Right kidney (tissue), 9 donors: ENCODE results near the gene GUCY2F.
A peak's percentile ranks its signal among the peaks of the same experiment; 100 is the strongest.

ENCODE experiments used
- DNase-seq: peaks from one replicate; pipeline ENCODE4 v3.0.0-alpha.2; 2016
- long read RNA-seq, 8 donors: transcript quantifications; one replicate each; lab custom pipeline, GENCODE V29; 2026

GUCY2F gene
- long read RNA-seq, donor 1: 0 reads
- long read RNA-seq, donor 2: 0 reads
- long read RNA-seq, donor 3: 0 reads
- long read RNA-seq, donor 4: 0 reads
- long read RNA-seq, donor 5: 0 reads
- long read RNA-seq, donor 6, partial matches to known transcripts: 27 of 27 reads
- long read RNA-seq, donor 6, other reads (novel, unspliced or antisense): 0 of 27 reads
- long read RNA-seq, donor 7: 0 reads
- long read RNA-seq, donor 8: 0 reads

DNA sequence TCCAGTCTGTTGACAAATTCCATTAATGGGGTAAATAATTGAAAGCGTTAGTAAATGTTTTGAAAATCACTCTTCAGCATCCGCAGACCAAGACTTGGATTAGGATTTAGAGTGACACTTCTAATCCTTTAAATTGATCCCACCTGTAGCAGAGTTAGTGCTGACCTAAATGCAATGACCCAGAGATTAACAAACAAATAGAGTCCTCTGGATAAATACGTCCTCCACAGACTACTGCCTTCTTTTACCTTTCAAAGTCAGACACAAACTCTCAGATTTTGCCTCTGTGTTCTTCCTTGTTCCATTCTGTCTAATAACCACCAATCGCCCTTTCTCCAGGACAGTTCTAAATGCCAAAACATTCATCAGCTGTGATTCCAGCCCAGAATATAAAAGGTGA is at the start of gene GUCY2F:
GUCY2F (minus strand) TSS at position 101 of the 400 bp plus-strand sequence. CDS start 6,150 bp downstream, outside the sequence.
- no peak for DNase-seq

DNA sequence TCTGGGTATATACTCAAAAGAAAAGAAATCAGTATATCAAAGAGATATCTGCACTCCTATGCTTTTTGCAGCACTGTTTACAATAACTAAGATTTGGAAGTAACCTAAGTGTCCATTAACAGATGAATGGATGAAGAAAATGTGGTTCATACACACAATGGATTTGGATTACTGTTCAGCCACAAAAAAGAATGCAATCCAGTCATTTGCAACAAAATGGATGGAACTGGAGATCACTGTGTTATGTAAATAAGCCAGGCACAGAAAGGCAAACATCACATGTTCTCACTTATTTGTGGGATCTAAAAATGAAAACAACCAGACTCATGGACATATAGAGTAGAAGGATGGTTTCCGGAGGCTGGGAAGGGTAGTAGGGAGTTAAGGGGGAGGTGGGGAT is 37.1 kb upstream of the GUCY2F start:
- no peak for DNase-seq

DNA sequence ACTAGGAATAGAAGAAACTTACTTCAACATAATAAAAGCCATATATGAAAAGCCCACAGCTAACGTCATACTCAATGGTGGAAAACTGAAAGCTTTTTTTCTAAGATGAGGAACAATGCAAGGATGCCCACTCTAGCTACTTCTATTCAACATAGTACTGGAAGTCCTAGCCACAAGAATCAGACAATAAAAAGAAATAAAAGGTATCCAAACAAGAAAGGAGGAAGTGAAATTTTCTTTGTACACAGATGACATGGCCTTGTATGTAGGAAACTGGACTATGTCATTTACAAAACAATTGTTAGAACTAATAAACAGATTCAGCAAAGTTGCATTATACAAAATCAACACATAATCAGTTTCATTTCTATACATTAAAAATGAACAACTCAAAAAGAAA is 29.2 kb upstream of the GUCY2F start:
- no peak for DNase-seq

DNA sequence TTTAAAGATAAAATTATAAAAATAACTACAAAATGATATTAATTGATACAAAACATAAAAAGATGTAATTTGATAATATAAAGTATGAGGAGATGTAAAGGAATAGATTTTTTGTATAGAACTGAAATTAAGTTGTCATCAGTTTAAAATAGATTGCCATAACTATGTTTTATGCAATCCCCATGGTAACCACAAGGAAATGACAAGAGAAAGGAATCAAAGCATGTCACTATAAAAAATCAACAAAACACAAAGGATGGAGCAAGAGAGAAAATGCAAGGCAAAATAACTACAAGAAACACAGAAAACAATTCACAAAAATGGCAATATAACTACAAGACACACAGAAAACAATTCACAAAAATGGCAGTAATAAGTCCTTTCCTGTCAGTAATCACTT is 27.0 kb upstream of the GUCY2F start:
- DNase-seq: no peak

DNA sequence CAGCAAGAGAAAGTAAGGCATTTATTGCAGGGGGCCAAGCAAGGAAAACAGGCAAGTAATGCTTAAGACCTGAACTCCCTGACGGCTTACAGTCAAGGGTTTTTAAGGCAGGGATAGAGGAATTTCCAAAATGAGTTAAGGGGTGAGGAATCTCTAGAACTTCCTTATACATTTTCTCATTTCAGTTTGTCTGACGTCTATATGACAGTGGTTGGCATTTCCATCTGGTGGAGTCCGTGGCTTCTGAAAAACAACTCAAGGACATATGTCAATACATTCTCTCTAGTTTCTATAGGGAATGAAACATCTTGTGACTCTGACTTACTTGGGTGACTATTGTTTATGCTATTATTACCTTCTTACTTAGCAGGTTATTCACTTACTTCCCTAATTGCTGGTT is 19.3 kb upstream of the GUCY2F start:
- DNase-seq: no peak

DNA sequence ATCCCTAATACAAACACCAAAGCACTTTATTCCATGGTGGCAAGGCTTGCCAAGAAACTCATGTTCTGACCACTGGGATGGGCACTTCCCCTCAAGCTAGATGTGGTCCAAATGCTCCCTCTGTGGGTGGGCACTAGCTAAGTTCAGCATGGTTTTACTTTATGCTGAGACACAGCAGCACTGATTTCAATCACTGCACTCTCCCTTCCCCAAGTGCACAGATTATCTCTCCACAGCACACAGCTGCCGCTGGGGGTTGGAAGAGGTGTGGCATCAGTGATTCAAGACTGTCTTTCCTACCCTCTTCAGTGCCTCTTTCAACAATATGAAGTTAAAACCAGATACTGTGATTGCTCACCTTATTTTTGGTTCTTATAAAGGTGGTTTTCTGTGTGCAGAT is 16.5 kb upstream of the GUCY2F start:
- DNase-seq: no peak

DNA sequence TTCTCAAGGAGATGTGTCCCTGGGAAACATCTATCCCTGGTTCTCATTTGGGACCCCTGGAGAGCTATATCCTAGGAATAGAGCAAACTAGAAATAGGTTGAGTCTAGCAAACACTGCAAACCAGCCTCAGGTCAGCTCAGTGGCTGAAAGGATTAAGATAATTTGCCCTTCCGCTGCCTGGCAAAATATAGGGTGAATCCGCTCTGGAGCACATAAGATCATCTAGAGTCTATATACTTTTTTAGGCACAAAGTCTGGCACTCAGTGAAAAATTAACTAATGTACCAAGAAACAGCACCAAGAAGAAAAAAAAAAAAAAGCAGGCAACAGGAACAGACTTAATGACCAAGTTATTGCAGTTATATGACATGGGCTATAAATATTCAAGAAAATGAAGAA is 7.3 kb upstream of the GUCY2F start:
- no peak for DNase-seq

DNA sequence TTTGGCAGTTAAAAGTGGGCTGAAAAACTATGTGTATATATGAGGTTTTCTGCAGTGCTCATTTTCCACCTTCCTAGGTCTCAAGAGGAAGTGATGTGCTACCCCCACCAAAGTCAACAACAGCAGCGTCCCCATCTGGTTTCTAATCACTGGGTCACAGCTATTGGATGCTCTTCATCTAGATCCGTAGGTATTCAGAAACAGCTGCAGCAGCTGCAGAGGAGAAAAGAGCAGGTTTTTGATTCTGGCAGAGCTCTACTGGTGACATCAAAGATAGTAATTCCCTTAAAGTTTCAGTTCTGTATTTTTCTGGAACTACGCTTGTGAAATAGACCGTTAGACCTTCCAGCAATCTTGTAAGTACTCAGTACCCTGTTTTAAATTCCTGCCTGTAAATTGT is 5.8 kb upstream of the GUCY2F start:
- DNase-seq: no peak

DNA sequence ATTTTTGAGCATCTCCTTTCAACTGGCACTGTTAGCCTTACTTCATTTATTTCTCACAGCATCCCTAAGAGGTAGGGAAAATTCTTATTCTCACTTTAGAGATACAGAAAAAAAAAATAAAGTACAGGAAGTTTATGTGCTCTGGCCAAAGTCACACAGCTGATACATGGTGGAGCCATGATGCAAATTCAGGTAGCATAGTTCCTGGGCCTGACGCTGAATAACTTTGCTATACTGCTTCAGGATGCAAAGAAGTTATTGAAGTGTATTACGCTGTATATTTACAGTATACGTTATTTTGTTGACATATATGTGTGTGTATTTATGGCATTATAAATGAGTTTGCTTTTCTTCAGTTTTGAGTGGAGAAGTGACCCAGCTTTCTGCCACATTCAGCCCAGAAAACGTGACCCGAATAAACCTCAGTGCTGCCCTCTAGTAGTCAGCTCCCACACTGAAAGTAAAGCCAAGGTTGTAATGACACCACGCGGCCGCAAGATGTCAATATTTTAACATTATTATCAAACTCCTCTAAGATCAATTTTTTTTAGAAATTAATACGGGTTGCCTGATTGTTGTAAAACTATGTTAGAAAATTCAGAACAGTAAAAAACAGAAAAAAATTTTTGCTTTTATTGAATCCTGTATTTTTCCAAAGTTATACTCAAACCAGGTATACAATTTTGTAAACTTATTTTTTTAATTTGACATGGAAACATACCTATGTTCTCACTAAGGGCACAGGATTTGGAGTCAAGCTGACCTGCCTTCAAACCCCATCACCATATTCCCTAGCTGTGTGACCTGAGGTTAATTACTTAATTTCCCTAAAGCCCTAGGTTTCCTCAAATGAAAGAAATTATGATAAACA is 3.8 kb upstream of the GUCY2F start:
- peak; percentile 61 for DNase-seq

DNA sequence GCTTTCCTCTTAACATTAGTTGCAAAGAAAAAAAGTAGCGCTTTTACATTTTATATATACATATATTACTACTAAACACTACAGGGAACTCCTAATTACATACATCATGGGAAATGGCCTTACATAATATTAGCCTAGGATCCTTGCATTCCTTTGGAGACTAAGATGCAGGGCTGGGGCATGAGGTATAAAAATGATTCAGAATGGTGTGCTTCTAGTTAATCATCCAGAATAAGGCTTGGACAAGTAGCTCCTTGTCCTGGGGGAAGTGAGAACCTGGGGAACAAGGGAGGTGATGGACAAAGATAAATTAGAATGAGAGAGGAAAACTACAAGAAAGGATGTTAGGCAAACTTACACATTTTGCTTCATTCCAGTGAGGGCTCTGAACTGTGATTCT is 3.0 kb upstream of the GUCY2F start:
- no peak for DNase-seq

DNA sequence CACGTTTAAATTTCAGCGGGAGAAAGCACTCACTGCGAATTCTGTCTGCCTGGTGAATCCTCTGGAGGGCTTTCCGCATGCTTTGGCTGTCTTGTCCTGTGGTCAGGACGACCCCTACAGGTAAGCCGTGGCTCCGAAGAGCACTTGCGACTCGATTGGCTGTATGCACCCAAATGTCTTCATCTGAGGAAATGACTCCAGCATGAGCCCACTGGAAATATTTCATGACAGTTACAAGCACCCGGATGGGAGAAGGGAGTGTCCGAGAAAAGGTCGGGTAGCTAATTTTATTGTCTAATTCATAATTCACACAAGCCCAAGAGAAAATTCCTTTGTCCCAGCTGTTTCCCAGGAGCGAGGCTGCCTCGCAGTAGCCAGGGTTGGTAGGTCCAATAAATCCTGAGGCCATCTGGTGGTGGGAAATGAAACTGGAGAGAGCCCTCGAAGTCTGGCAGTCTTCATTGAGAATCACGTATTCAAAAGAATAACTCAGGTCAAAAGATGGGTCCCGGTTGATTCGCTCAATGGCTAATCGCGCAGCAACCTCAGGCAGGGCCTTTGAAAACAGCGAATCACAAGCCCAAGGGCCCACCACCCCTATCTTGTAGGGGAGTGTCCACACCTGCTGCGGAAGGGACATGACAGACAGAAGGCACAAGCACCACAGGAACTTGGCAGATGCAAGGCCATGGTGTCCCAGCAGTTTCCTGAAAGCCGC is 6.6 kb downstream of the GUCY2F start:
- peak; percentile 63 for DNase-seq

DNA sequence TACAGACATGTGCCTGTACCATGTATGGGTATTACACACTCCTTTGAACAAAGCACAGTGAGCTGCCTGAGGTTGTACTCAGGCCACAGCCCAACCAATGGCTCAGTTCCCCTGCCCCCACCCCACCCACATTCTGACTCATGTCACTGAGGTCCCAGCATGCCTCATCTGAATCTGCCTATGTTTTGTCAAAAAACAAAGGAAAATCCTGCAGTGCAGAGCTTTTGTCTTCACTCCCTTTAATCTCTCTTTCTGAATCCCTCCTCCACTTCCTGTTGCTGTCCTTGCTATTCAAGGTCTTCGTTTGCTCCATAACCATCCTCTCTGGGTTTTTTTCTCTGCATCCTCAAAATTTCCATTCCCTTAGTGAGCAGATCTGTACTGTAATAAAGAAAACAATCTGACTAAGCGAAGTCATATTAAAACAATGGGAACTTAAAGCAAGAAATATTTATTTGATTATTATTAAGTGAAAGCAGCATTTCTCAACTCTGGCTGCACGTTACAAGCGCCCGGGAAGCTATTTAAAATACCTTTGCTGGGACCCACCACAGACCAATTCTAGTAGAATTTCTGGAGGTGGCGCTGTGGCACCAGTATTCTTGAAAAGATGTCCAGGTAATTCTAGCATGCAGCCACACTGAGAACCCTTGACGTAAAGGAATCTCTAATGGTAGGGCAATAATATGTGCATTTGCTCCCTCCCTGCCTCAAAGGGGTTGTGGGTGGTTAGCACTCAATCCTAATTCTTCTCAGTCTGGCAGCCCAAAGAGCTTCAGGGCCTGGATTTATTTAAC is 8.7 kb downstream of the GUCY2F start:
- DNase-seq: no peak

DNA sequence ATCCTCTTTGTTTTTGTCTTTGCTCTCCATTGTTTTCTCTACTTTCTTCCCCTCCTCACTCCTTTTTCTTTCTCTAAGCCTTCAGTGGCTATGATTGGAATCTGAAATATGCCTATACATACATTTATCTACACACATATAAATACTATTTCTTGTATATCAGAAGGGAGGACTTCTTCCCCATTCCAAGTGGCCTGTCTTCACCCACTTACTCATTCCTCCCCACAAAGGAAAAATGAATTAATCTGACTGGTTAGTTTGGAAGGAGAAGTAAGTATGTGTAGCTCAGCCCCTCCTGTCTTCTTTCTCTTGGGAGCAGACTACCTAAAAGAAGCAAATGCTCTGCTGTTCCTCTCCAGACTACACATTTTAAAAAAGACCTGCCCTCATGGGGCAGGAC is 17.7 kb downstream of the GUCY2F start:
- DNase-seq: no peak

DNA sequence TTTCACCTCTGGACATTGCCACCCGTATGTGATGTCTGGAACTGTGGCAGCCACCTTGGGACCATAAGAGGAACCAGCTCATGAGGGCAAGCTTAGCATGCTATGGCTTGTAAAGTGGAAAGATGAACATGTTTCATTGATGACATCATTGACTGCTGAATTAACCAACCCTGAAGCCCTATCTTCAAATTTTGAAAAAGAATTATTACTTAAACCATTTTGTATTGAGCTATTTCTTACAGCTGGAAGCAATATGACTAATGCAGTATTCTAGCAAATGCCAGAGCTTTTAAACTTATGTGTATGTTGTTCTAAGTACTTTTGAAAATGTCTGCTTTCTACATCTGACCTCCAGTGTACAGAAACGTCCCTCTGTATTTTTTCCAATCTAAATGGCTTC is 18.1 kb downstream of the GUCY2F start:
- DNase-seq: no peak

DNA sequence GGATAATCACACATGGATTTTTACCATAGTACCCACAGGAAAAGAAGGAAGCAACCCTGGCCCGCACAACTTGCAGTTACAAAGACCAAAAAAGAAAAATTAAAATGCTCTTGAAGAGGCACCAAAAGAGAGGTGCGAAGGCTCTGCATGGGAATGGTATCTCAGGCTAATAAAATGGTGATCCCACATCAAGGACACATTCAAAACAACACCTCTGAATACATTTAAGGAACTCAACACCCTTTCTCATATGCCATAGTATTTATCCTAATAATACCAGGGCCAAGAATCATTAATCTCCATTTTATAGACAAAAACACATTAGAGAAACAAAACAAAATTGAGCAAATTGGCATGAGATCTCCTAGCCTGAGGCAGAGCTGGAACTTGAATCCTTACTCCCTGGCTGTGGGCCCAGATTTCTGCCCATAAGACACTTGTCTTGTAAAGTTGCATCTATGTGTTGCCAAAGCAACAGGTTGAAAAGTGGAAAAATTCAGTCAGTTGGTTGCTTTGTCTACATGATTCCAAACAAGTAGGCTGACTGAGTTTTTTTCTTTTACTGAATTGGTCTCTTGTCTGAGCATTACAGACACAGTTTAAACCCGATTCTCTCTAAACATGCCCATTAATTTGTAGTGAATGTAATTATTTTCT is 33.5 kb downstream of the GUCY2F start:
- no peak for DNase-seq

DNA sequence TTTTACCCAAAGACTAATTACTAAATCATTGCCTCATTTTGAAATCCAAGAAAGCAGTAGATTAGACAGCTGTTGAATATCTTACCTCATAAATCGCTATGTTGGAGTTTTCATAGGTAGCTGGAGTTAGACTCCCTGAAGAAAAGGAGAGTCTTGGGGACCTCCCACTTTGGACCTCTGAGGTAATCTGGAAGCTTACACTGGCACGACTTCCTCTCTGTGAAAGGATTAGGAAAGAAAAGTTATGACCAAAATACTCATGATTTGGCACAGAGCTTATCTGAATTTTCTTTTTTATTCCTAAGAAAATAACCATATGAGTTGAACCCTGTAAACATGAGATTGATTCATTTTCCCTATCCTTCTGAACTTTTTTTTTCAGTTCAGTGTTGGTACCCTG is 40.6 kb downstream of the GUCY2F start:
- DNase-seq: no peak

DNA sequence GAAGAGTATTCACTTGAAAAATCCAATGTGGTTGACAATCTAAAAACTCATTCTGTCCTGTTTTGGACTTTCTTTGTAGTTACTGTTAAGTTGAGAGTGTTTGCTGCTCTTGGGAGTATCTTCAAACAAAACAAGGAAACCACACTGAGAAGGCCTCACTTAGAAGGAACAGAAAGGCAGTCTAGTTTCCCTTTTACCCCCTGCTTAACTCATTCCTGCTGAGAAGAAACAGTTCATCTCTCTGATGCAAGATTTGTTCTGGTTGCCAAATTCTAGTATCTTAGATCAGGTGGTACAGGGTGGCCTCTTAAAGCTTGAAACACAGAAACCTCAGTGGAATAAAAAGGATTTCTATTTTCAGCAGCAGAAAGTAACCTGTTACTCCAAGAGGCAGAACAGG is 41.4 kb downstream of the GUCY2F start:
- no peak for DNase-seq

DNA sequence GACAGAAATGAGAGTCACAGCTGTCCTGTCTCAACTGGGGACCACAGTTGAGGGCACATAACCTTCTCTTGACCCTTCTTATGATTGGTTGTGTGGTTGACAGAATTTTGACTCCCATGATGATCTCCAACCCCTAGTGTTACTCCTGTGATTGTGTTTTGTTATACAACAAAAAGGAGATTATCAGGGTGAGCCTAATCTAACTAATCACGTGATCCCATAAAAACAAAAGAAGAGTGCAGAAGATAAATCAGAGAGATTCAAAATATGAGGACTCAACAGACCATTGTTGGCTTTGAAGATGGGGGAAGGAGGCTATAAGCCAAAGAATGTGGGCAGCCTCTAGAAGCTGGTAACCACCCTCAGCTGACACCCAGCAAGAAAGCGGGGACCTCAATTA is 72.7 kb downstream of the GUCY2F start:
- DNase-seq: no peak

DNA sequence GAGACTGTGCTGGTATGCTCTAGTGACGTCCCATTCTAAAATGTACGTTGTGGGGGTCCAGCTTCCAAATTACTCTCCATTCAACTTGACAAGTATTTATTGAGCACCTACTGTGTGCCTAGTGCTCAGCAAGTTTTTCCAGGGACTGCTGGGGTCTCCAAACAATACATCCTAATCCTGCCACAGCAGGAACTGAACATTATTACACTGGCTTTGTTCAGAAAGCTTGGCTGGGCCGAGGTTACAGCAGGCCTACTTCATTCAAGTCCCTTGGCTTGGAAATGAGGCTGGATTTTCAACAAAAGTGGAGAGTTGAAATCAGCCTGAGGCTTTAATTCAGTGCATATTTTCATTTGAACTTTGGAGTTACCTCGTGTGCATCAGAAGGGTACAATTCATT is 78.0 kb downstream of the GUCY2F start:
- DNase-seq: no peak

DNA sequence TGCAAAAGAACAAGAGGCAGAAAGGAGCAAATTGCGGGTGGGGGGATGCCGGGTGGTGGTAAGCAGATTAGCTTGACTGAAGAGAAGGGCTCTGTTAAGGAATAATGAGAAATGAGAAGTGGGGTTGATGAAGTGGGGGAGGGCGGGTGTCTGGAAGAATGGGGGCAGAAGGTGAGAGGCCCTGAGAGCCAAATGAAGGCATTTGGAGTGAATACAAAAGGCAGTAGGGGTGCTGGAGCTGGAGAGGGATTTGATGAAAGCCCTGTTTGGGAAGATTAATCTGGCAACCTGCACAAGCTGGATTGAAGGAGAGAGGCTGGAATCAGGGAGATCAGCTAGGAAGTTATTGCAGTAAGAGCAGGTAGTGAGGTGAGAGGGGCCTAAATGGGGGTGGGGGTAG is 82.1 kb downstream of the GUCY2F start:
- no peak for DNase-seq

DNA sequence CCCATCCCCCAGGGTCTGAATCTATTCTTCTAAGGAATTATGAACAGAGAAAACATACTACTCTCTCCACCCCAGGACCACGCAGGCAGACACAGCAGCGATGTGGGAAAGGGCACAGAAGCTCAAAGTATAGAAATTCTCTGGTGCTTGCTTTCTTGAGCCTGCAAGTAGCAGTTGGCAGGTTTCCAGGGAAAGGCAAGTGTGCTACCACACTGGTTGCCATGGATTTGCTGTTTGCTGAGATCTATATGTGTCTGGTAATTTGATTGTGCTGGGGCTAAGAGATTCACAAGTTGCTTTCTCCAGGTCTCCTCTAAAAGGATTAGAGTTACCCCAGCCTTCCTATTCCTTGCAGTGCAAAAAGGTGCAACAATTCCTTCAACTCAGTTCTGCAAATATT is 83.1 kb downstream of the GUCY2F start:
- no peak for DNase-seq

DNA sequence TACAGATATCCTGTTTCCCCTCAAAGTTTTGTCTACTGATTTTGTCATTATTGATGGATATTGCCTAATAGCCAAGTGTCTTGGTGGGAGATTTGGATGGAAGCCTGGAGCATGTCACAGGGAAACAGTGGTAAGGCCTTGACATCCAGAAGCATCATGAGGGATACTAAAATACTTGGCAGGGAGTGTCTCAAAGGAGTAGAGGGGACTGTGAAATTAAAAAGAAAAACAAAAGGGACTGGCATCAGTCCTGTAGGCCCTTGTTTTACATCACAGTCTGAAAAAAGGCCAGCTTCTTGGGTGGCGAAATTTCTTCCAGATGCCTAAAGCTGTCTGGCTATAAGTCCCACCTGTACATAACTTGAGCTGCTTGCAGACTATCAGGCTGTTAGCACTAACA is 83.8 kb downstream of the GUCY2F start:
- no peak for DNase-seq
